T-helper 17 cell (primary cell): Measurements from ENCODE around the gene CDK14. TPM values are rescaled to one million over a fixed set of nuclear protein-coding genes. Genes with fewer than 3 reads are reported as not detected.

Experiments used
- ATAC-seq: fragments of 150-1000 bp; cut with Tn5 transposase; 2 replicates; pipeline ENCODE4 v1.10.0; 2021; ENCODE audit warnings: mild to moderate bottlenecking, moderate library complexity
- DNase-seq, 3 donors: peaks; one replicate each; pipeline versions ENCODE4 v3.0.0 to v3.0.0-alpha.2; 2020 to 2021
- H3K9me3 ChIP-seq: one replicate; pipeline ENCODE4 v1.7.0; 2013; ENCODE audit warnings: low read length, mild to moderate bottlenecking; ENCODE audit not compliant: control insufficient read depth, poor library complexity, severe bottlenecking
- H3K27ac Mint-ChIP-seq: one replicate; pipeline ENCODE4 v1.8.0; 2022; ENCODE audit warnings: mild to moderate bottlenecking, moderate library complexity, mixed read lengths
- H3K27me3 Mint-ChIP-seq: one replicate; pipeline ENCODE4 v1.8.0; 2022; ENCODE audit warnings: mixed read lengths
- H3K36me3 Mint-ChIP-seq: one replicate; pipeline ENCODE4 v1.8.0; 2022; ENCODE audit warnings: low read depth, mixed read lengths
- H3K4me1 Mint-ChIP-seq: one replicate; pipeline ENCODE4 v1.8.0; 2022; ENCODE audit warnings: mild to moderate bottlenecking, mixed read lengths
- H3K4me3 Mint-ChIP-seq: one replicate; pipeline ENCODE4 v1.8.0; 2022; ENCODE audit warnings: mild to moderate bottlenecking, moderate library complexity, mixed read lengths
- total RNA-seq, 4 donors: library from RNA in 2 of 4; stranded (reverse) in 2 of 4; gene quantifications; one replicate each; pipeline ENCODE4 v1.2.3 and lab custom pipeline; 2022 to 2026

Gene CDK14
- total RNA-seq, 2 donors from 2014 or later: 1.7 to 4.6 TPM

DNA sequence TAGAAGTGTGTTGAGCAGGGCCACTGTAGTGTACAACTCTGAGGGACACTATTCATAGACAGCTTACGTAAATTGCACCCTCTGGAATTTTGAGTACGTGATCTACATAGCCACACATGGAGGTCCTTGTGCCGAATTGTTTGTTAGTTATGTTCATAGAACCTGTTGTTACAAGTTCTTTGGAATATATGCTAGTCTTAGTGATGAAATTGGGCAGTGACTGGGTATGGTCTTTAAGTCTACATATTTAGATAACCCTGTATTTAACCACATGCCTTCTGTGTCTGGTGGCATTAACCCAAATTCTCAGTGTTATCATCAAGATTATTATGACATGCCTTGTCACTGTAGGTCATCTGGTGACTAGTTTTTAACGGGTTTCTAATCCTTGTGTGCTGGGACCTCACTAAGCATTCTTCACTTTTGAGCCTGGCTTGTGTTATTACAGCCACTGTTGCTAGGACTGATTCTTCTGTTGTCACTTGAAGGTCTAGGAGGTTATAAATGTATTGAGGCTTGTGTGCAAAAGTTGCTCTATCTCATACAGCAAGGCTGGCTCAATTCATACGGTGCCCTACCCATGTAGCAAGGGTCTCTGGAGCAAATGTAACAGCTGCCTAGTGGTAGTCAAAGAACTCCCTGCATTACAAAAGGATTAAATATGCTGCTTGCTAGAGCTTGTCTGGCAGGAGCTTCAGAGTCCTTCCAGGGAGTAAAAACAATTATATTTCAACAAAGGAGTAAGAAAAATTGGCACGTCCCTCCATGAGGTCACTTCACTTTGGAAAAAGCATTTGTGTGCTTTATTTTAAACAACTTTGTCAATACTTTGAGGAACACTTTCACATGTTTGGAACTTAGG is 65.4 kb downstream of the CDK14 start:
- no peaks in the 10 kb centered on the region for H3K9me3 ChIP-seq
- Mint-ChIP-seq H3K27ac (no peak overlapping the region), H3K4me3 (no peak overlapping the region), H3K27me3 (no peaks in the 10 kb centered on the region), H3K36me3 (no peaks in the 10 kb centered on the region), H3K4me1 (no peaks in the 10 kb centered on the region)
- DNase-seq: no peak
- no peak for ATAC-seq

DNA sequence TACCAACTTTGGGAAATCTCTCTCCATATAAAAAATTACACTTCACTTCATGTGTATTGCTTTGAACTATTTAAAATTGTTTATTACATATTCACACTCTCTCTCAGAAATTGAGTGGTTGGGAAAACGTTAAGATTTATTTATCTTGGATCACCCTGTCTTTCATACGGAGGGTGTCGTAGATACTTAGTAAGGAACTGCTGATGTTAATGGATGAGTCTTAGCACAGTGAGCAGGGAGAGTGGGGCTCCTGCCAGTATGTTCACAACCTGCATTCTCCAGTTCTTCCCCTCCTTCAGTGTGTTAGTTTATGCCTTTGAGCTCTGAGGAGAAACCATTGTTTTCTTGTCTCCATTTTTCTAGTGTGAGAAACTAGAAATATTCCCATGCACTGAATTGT is 67.1 kb downstream of the CDK14 start:
- Mint-ChIP-seq H3K4me3 (no peak overlapping the region), H3K27ac (no peak overlapping the region), H3K36me3 (no peaks in the 10 kb centered on the region), H3K27me3 (no peaks in the 10 kb centered on the region), H3K4me1 (no peaks in the 10 kb centered on the region)
- no peak for ATAC-seq
- DNase-seq: no peak
- no peaks in the 10 kb centered on the region for H3K9me3 ChIP-seq

DNA sequence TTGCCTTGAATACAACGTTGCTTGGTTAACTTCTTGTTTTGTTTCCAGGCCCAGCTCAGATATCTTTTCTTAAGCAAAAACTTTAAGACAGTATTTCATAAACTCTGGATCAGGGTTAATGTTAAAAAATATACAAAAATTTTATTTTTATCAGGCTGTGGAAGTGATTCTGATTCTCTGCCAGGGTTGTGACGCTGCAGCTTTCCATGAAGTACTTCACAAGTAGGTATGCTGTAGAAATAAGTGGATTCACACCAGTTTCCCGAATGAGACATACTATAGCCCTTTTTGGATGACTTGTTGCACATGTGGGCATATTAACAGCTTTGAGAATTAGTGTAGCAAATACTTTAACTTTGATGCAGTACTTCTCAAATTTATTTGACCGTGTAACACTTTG is 70.1 kb downstream of the CDK14 start:
- DNase-seq: no peak
- Mint-ChIP-seq H3K4me3 (no peak overlapping the region), H3K4me1 (no peaks in the 10 kb centered on the region), H3K27ac (no peak overlapping the region), H3K27me3 (no peaks in the 10 kb centered on the region), H3K36me3 (no peaks in the 10 kb centered on the region)
- ATAC-seq: no peak
- no peaks in the 10 kb centered on the region for H3K9me3 ChIP-seq

DNA sequence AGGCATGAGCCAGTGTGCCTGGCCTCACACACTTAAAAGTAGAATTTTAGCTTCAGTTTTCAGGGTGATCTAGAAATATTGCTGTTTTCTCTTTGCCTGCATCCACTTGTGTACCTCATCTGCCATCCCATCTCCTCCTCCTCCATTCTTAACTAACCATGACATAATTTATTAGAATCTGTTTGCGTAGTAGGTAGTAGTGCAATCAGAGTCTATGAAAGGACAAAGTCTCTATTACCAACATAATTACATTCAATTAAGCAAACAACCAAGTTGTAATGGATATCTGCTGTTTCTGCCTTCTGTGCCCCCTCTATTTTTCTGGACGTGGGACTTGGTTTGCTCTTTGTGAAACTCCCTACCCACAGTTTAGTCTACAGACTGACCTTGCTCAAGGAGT is 72.9 kb downstream of the CDK14 start:
- Mint-ChIP-seq H3K4me1 (no peaks in the 10 kb centered on the region), H3K36me3 (no peaks in the 10 kb centered on the region), H3K4me3 (no peak overlapping the region), H3K27me3 (no peaks in the 10 kb centered on the region), H3K27ac (no peak overlapping the region)
- no peak for DNase-seq
- no peak for ATAC-seq
- no peaks in the 10 kb centered on the region for H3K9me3 ChIP-seq

DNA sequence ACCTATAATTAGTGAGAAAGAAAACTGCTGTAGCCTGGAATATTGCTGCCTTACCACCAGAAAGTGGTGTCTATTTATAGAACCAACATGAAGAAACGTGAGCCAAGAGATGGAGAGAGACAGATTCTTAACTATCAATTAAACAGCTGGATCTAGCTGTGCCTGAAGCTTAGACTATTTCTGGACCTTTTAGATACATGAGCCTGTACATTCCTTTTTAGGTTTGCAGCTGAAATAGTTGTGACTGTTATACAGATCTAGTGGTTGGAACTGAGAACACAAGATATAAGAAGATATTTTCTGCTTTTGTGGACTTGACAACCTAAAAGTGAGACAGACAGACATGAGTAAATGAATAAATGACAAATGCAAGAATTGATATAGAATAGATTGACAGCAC is 73.4 kb downstream of the CDK14 start:
- no peaks in the 10 kb centered on the region for H3K4me1 Mint-ChIP-seq

DNA sequence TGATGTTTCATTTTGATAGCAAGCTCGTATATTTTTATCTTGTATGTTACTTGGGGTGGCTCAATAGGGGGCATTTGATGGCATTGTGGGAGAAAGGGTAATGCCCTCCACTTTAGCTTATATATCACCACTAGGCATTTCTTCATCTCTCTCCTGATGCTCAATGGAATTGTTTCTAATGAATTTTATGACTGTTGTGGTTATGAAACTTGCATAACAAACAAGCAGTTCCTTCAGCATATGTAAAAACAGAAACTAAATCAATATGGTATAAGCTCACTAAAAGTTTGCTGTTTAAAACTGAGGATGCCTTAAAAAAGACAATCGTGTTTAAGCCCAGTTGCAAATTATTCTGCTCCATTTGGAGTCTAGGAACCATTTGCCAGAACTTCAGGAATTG is 75.5 kb downstream of the CDK14 start:
- H3K9me3 ChIP-seq: no peaks in the 10 kb centered on the region
- DNase-seq: no peak
- no peak for ATAC-seq
- Mint-ChIP-seq H3K27ac (no peak overlapping the region), H3K27me3 (no peaks in the 10 kb centered on the region), H3K4me3 (no peak overlapping the region), H3K4me1 (no peaks in the 10 kb centered on the region), H3K36me3 (no peaks in the 10 kb centered on the region)

More for the DNA sequence above, 73.4 kb downstream of the CDK14 start:
- Mint-ChIP-seq H3K27ac (no peak overlapping the region), H3K27me3 (no peaks in the 10 kb centered on the region), H3K36me3 (no peaks in the 10 kb centered on the region), H3K4me3 (no peak overlapping the region)
- no peaks in the 10 kb centered on the region for H3K9me3 ChIP-seq
- ATAC-seq: no peak
- DNase-seq: no peak

DNA sequence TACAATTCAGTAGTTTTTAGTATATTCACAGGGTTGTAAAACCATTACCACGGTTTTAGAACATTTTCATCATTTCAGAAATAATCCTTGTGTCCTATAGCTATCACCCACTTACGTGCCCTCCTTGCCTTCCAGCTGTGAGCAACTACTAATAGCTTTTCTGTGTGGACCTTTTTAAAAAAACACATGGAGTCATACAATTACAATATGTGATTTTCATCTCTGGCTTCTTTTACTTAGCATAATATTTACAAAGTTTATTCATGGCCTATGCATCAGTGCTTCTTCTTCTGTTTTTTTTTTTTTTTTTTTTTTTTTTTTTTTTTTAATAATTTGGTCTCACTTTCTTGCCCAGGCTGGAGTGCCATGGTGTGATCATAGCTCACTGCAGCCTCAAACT is 76.1 kb downstream of the CDK14 start:
- no peaks in the 10 kb centered on the region for H3K9me3 ChIP-seq
- no peak overlapping the region for H3K4me3 Mint-ChIP-seq
- H3K4me1 Mint-ChIP-seq: no peaks in the 10 kb centered on the region
- no peak for DNase-seq
- H3K27me3 Mint-ChIP-seq: no peaks in the 10 kb centered on the region
- ATAC-seq: no peak
- H3K27ac Mint-ChIP-seq: no peak overlapping the region
- H3K36me3 Mint-ChIP-seq: no peaks in the 10 kb centered on the region

DNA sequence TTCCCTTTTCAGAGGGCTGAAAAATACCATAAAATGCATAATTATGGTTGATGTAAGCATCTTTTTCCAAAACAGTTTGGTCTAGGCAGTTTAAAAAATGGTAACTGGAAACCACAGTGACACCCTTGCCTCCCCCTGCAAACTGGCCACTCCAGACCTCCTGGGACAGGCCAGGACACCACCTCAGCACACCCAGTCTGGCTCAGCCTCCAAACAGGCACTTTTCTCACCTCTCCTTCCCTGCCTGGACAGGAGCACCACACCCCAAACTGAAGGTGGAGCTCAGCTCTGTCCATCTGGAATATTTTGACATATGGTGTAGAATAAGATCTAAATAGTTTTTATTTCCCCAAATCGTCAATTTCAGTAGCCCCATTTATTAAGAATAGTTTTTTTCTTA is 78.5 kb downstream of the CDK14 start:
- Mint-ChIP-seq H3K27me3 (peaks cover 9% of the 10 kb centered on the region), H3K4me1 (no peaks in the 10 kb centered on the region), H3K27ac (no peak overlapping the region), H3K4me3 (no peak overlapping the region), H3K36me3 (no peaks in the 10 kb centered on the region)
- ATAC-seq (no peak), DNase-seq (no peak)
- no peaks in the 10 kb centered on the region for H3K9me3 ChIP-seq

DNA sequence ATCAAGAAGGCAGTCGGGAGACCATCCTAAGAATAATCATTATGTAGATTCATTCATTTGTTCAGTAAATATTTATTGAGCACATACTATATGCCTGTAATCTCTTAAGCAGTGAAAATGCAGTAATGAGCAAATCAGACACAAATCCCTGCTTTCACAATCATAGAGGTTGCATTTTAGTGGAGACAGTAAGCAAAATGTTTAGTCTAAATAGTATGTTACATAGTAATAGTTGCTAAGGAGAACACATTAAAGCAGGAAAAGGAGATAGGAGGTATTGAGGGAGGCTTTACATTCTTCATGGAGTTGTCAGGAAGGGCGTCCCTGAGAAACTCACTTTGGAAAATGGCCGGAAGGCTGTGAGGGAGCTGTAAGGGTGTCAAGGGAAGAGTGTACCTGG is 79.9 kb downstream of the CDK14 start:
- DNase-seq (no peak), ATAC-seq (no peak)
- Mint-ChIP-seq H3K4me1 (no peaks in the 10 kb centered on the region), H3K27ac (no peak overlapping the region), H3K36me3 (no peaks in the 10 kb centered on the region), H3K27me3 (peaks cover 9% of the 10 kb centered on the region), H3K4me3 (no peak overlapping the region)
- no peaks in the 10 kb centered on the region for H3K9me3 ChIP-seq

DNA sequence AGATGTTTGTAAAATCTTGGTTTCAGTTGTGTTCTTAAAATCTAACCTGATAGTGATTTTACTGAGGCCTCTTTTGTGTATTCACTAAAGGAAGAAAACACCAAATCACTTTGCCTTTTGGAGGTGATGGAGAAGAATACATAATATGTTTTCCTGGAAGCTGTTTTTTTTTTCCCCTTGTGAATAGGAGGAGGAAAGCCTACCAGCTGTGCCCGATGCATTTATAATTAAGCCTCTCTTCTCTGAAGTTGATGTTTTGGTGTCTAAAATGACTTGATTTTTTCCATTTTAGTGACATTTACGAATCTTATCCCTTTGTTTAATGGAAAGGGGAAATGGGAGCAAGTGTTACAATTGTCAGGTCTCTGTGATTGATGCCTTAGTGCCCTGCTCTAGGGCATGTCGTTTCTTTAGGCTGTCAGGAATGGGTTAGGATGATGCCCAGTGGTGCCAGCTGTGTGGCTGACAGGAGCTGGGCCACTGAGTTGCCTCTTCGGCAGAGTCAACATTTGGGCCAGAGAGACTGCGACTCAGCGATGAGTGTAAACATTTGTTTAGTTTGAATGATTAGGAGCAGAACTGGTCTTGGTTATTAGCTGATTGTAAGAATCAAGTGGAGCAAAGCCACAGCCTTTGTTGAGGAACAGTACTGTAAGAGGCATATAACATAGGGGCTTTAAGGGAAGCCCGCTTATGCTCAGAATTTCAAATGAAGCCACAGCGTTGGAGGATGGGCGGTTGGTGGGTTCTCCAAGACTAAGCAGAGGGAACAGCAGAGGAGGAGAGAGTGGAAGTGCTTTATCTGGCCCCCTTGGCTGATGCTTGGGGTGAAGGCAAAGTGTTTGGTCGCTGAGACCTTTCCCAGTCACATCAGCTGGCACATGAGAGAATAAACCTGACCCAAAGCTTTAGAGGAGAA is 81.6 kb downstream of the CDK14 start:
- ATAC-seq (no peak), DNase-seq (no peak)
- no peak overlapping the region for H3K27ac Mint-ChIP-seq
- no peaks in the 10 kb centered on the region for H3K9me3 ChIP-seq
- peaks cover 9% of the 10 kb centered on the region for H3K27me3 Mint-ChIP-seq
- H3K4me1 Mint-ChIP-seq: no peaks in the 10 kb centered on the region
- H3K36me3 Mint-ChIP-seq: no peaks in the 10 kb centered on the region
- no peak overlapping the region for H3K4me3 Mint-ChIP-seq

DNA sequence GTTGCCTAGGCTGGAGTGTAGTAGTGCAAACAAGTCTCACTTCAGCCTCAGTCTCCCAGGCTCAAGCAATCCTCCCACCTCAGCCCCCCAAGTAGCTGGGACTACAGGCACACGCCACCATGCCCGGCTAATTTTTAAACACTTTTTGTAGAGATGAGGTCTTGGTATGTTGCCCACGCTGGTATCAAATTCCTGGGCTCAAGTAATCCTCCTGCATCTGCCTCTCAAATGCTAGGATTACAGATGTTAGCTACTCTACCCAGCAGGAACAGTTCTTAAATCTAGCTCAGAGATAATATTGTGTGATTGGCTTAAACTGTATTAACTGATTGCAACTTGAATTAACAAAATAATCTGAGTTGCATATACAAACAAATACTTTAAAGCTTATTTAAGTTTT is 82.9 kb downstream of the CDK14 start:
- Mint-ChIP-seq H3K27ac (no peak overlapping the region), H3K27me3 (peaks cover 9% of the 10 kb centered on the region), H3K4me3 (no peak overlapping the region), H3K36me3 (no peaks in the 10 kb centered on the region), H3K4me1 (no peaks in the 10 kb centered on the region)
- no peaks in the 10 kb centered on the region for H3K9me3 ChIP-seq
- ATAC-seq (no peak), DNase-seq (no peak)

DNA sequence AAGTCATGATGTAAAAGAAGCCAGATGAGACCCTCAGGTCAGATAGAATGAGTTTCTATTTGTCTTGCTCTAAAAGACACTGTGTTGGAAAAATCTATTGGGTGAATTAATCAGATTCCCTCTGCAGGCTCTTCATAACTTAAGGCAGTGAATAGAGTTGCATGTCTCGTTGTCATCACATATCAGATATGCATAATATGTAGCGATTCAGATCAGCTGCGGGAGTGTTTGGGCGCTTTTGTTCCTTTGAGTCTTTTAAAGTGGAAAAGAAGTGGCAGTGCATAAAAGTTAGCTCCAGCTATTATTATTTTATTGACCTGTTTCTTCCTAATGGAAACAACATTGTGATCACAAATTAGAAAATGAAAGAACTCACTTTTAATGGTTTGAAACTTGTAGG is 84.4 kb downstream of the CDK14 start:
- no peaks in the 10 kb centered on the region for H3K36me3 Mint-ChIP-seq
- DNase-seq (no peak), ATAC-seq (no peak)
- H3K9me3 ChIP-seq: no peaks in the 10 kb centered on the region
- no peak overlapping the region for H3K27ac Mint-ChIP-seq
- peaks cover 2% of the 10 kb centered on the region for H3K4me1 Mint-ChIP-seq
- no peak overlapping the region for H3K4me3 Mint-ChIP-seq
- peaks cover 9% of the 10 kb centered on the region for H3K27me3 Mint-ChIP-seq

DNA sequence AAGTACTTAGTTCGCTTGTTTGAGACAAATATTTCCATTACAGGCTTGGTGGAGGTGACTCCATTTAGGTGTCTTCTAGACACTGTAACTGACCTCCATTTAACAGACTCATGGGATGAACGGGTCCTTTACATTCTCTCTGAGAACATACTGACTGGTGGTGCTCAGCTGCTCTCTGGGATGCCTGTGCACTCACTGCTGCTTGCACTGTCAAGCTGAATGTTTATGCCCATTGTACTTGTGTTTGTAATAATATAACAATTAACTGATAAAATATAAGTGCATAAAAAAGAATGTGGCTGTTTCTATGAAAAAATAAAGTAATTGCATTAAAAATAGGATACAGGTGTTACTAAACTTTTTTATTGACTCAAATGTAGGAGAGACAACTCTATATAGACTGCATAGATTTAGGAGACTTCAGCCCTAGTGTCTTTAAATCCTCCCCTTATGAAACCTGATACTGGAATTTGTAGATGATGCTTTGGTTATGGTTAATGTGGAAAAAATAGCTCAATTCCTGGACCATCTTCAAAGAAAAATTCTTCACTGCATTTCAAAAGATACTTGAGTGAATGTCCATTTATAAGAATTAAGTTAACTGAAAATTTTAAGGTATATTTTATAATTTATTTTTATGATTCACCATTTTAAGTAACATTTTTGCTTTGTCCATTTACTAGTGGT is 85.4 kb downstream of the CDK14 start:
- DNase-seq (no peak), ATAC-seq (no peak)
- no peak overlapping the region for H3K4me3 Mint-ChIP-seq
- H3K9me3 ChIP-seq: no peaks in the 10 kb centered on the region
- no peaks in the 10 kb centered on the region for H3K36me3 Mint-ChIP-seq
- no peak overlapping the region for H3K27ac Mint-ChIP-seq
- peaks cover 9% of the 10 kb centered on the region for H3K27me3 Mint-ChIP-seq
- peaks cover 2% of the 10 kb centered on the region for H3K4me1 Mint-ChIP-seq
